GM10266 (cell line): ENCODE measurements around the gene ELK4.

ENCODE experiments used
- DNase-seq: peaks from one replicate; pipeline ENCODE4 v3.0.0; 2012; ENCODE audit errors: extremely low spot score
- CTCF ChIP-seq: IDR thresholded peaks from 2 replicates; pipeline ENCODE4 v1.5.1; 2012; ENCODE audit warnings: mild to moderate bottlenecking, low read depth; ENCODE audit not compliant: control insufficient read depth, insufficient read depth; ENCODE audit errors: missing control alignments

The ELK4 gene

GRCh38 chr1:205578780-205579571 lies 52.8 kb downstream of the ELK4 start:
- no peak for TF ChIP-seq CTCF
- DNase-seq, result no peak

GRCh38 chr1:205577874-205578658 lies 53.7 kb downstream of the ELK4 start:
- DNase-seq, result no peak
- TF ChIP-seq CTCF, result no peak

- DNase-seq, result no peak
- no peak for TF ChIP-seq CTCF
Observed at GRCh38 chr1:205576805-205577761, 54.7 kb downstream of the ELK4 start.

GRCh38 chr1:205576011-205576410 lies 55.8 kb downstream of the ELK4 start:
- DNase-seq, result no peak
- TF ChIP-seq CTCF, result no peak

- no peak for TF ChIP-seq CTCF
- DNase-seq, result no peak
Observed at GRCh38 chr1:205575294-205575885, 56.4 kb downstream of the ELK4 start.

- no peak for TF ChIP-seq CTCF
- no peak for DNase-seq
Observed at GRCh38 chr1:205572421-205572820, 59.4 kb downstream of the ELK4 start.
